AG04450 (cell line): ENCODE data around the gene M1AP. TPM values are rescaled to one million over a fixed set of nuclear protein-coding genes. Genes with fewer than 3 reads are reported as not detected.
A peak's percentile ranks its signal among the peaks of the same experiment; 100 is the strongest.

Source experiments
- CTCF ChIA-PET: fragments of 300-600, 350-600 bp; formaldehyde crosslinking; extraction: SDS; loops from one replicate; lab custom pipeline; 2022; ENCODE audit warnings: antibody characterized with exemption, inconsistent platforms; lab: Charles Lee
- POLR2A ChIA-PET: fragments of 350-600 bp; formaldehyde crosslinking; extraction: SDS; loops from one replicate; lab custom pipeline; 2021; ENCODE audit warnings: antibody characterized with exemption, inconsistent platforms; lab: Yijun Ruan, JAX
- DNase-seq: peaks from one replicate; pipeline ENCODE4 v3.0.0-alpha.2; 2011; ENCODE audit warnings: low read depth, low spot score
- H3K27ac ChIP-seq: one replicate; pipeline ENCODE4 v1.5.1; 2012; ENCODE audit warnings: low read depth, low read length, control low read depth
- H3K27me3 ChIP-seq: one replicate; pipeline ENCODE4 v1.6.0; 2012; ENCODE audit warnings: low read length; ENCODE audit not compliant: control insufficient read depth, insufficient read depth
- H3K4me3 ChIP-seq: 2 replicates; pipeline ENCODE4 v1.5.1; 2011; ENCODE audit warnings: mild to moderate bottlenecking, low read depth, low read length, control low read depth
- H3K9me3 ChIP-seq: 2 replicates; pipeline ENCODE4 v1.5.1; 2012; ENCODE audit warnings: low read length; ENCODE audit not compliant: control insufficient read depth, insufficient read depth
- CTCF ChIP-seq: IDR thresholded peaks from 2 replicates; pipeline ENCODE4 v1.5.1; 2011; ENCODE audit warnings: low read depth, low read length, control low read depth, inconsistent platforms
- polyA plus RNA-seq: library from polyadenylated mRNA; depleted of rRNA; stranded (reverse); fragments of >200 nt; gene quantifications from 2 replicates; pipeline ENCODE4 v1.2.3, GENCODE V29; 2011

The M1AP gene
- polyA plus RNA-seq, 1 experiment = 0.07 TPM

GRCh38 chr2:74536166-74536950 is 111.8 kb downstream of the M1AP start:
- no peak for DNase-seq
- POLR2A ChIA-PET = no interaction called here
- H3K9me3 ChIP-seq = no peaks in the 10 kb centered on the region
- H3K4me3 ChIP-seq = no peak overlapping the region
- CTCF ChIA-PET = interaction anchor here (0.9 kb wide), 1 partner anchor 52 kb away, joined by 3 read pairs; no protein-coding TSS in a partner anchor
- no peaks in the 10 kb centered on the region for H3K27me3 ChIP-seq
- no peak for TF ChIP-seq CTCF
- H3K27ac ChIP-seq = no peak overlapping the region

- ChIA-PET CTCF (interaction anchor here (0.9 kb wide), 1 partner anchor 52 kb away, joined by 3 read pairs; no protein-coding TSS in a partner anchor), POLR2A (no interaction called here)
- Histone ChIP-seq H3K27me3 (no peaks in the 10 kb centered on the region), H3K27ac (no peak overlapping the region), H3K9me3 (no peaks in the 10 kb centered on the region), H3K4me3 (no peak overlapping the region)
- TF ChIP-seq CTCF = no peak
- no peak for DNase-seq
Measured at GRCh38 chr2:74535440-74535965, 112.6 kb downstream of the M1AP start.

GRCh38 chr2:74534411-74534810 is 113.7 kb downstream of the M1AP start:
- POLR2A ChIA-PET = no interaction called here
- no peak for TF ChIP-seq CTCF
- Histone ChIP-seq H3K27ac (no peak overlapping the region), H3K4me3 (no peak overlapping the region), H3K9me3 (peaks cover under 1% of the 10 kb centered on the region; the same call in 1 of the 2 replicates), H3K27me3 (no peaks in the 10 kb centered on the region)
- CTCF ChIA-PET = no interaction called here
- no peak for DNase-seq

GRCh38 chr2:74533464-74533863 is 114.7 kb downstream of the M1AP start:
- CTCF ChIA-PET = interaction anchor here (0.7 to 4.0 kb wide), 3 partner anchors 9 to 54 kb away, joined by 3 to 42 read pairs (median 3); no protein-coding TSS in a partner anchor
- Histone ChIP-seq H3K4me3 (no peak overlapping the region), H3K27ac (no peak overlapping the region), H3K27me3 (no peaks in the 10 kb centered on the region), H3K9me3 (peaks cover 4% of the 10 kb centered on the region; the same call in 1 of the 2 replicates)
- no peak for TF ChIP-seq CTCF
- POLR2A ChIA-PET = no interaction called here
- no peak for DNase-seq

GRCh38 chr2:74532222-74532621 is 115.9 kb downstream of the M1AP start:
- H3K27me3 ChIP-seq = no peaks in the 10 kb centered on the region
- no peak for DNase-seq
- ChIA-PET POLR2A (interaction anchor here (0.7 to 0.8 kb wide), 3 partner anchors 23 to 92 kb away, joined by 3 read pairs; partner anchors contain the start of genes CCDC142 and TTC31), CTCF (interaction anchor here (0.6 to 4.0 kb wide), 9 partner anchors 48 to 282 kb away, joined by 3 to 42 read pairs (median 3); partner anchors contain the start of genes CCDC142, TTC31 and WBP1)
- H3K9me3 ChIP-seq = peaks cover 4% of the 10 kb centered on the region; the same call in 1 of the 2 replicates
- 0 out of 2 replicates have a peak, but pooled peaks have one; percentile 31 for TF ChIP-seq CTCF
- H3K27ac ChIP-seq = peak overlapping the region; percentile 1
- H3K4me3 ChIP-seq = no peak overlapping the region
